HepG2 (cell line): ENCODE results near the gene VCL. TPM values are rescaled to one million over a fixed set of nuclear protein-coding genes. Genes with fewer than 3 reads are reported as not detected.

ENCODE experiments used
- ATAC-seq: fragments of 200-7000 bp; cut with Tn5 transposase; 3 replicates; pipeline ENCODE4 v1.9.1; 2020; ENCODE audit warnings: mild to moderate bottlenecking, moderate library complexity
- BruUV-seq: library from RNA; stranded (reverse); fragments of 400-500 nt; replicated peaks from 2 replicates; lab custom pipeline; 2021; lab: Mats Ljungman, UMichigan
- CTCF ChIA-PET: fragments of 300-600 bp; formaldehyde crosslinking; extraction: SDS; loops from one replicate; lab custom pipeline; 2021; ENCODE audit warnings: low total read pairs, inconsistent platforms, low intra/inter-chr PET ratio; lab: Yijun Ruan, JAX
- POLR2A ChIA-PET: fragments of 350-600 bp; sonication (Branson Sonifier 250); formaldehyde crosslinking; loops from one replicate; lab custom pipeline; 2020; ENCODE audit warnings: antibody characterized with exemption, inconsistent platforms; lab: Yijun Ruan, JAX
- DNase-seq: peaks from one replicate; pipeline ENCODE4 v3.0.0-alpha.2; 2015; ENCODE audit warnings: low spot score
- FAIRE-seq: peaks from 3 replicates; lab custom pipeline; 2011; peaks lifted over from hg19 to GRCh38; lab: Jason Lieb, UNC
- H2AFZ ChIP-seq: one replicate; pipeline ENCODE4 v1.6.1; 2011; ENCODE audit warnings: low read length, inconsistent platforms
- H3K27ac ChIP-seq: fragments of 300-600 bp; 3 replicates; pipeline ENCODE4 v1.8.0; 2011; ENCODE audit warnings: mixed run types, mild to moderate bottlenecking, mixed read lengths, low read length, inconsistent platforms; ENCODE audit not compliant: insufficient read depth; ENCODE audit errors: extremely low read length
- H3K27me3 ChIP-seq, 2 experiments: fragments of 200-600 bp in 1 of 2; 2 replicates in 1 of 2; 3 replicates in 1 of 2; pipeline versions ENCODE4 v1.6.0 to v1.8.0; 2011; ENCODE audit warnings: low read length in 2 of 2, mild to moderate bottlenecking in 2 of 2, moderate library complexity in 2 of 2, inconsistent platforms in 1 of 2; ENCODE audit not compliant: insufficient read depth in 2 of 2, control insufficient read depth in 1 of 2
- H3K36me3 ChIP-seq, 2 experiments: fragments of 200-600 bp in 1 of 2; replicated peaks in 1 of 2; 2 replicates in 1 of 2; 3 replicates in 1 of 2; pipeline versions ENCODE4 v1.5.1 to v1.8.0; 2011; ENCODE audit warnings: low read length in 2 of 2, inconsistent platforms in 1 of 2; ENCODE audit not compliant: insufficient read depth in 2 of 2, control insufficient read depth in 1 of 2
- H3K4me1 ChIP-seq: 2 replicates; pipeline ENCODE4 v1.5.1; 2012; ENCODE audit warnings: low read length, inconsistent platforms; ENCODE audit not compliant: insufficient read depth
- H3K4me2 ChIP-seq: 2 replicates; pipeline ENCODE4 v1.6.0; 2011; ENCODE audit warnings: low read depth, low read length, inconsistent platforms
- H3K4me3 ChIP-seq, 3 experiments: fragments of 200-600 bp in 1 of 3; sonication (generic), shearing (Covaris generic) in 1 of 3; replicated peaks in 1 of 3; 2 replicates each; pipeline ENCODE4 v1.5.1; 2011 to 2016; ENCODE audit warnings: low read length in 3 of 3, inconsistent platforms in 2 of 3, low read depth in 2 of 3, mild to moderate bottlenecking in 2 of 3, control low read depth in 1 of 3, mixed read lengths in 1 of 3; ENCODE audit not compliant: insufficient read depth in 1 of 3
- H3K79me2 ChIP-seq: one replicate; pipeline ENCODE4 v1.6.1; 2011; ENCODE audit warnings: low read length, inconsistent platforms; ENCODE audit not compliant: insufficient read depth
- H3K9ac ChIP-seq: 2 replicates; pipeline ENCODE4 v1.6.0; 2011; ENCODE audit warnings: mild to moderate bottlenecking, low read depth, low read length, inconsistent platforms; ENCODE audit not compliant: insufficient read depth
- H3K9me3 ChIP-seq: 2 replicates; pipeline ENCODE4 v1.5.1; 2012; ENCODE audit warnings: mild to moderate bottlenecking, low read length
- H4K20me1 ChIP-seq: 2 replicates; pipeline ENCODE4 v1.6.0; 2011; ENCODE audit warnings: inconsistent platforms, mild to moderate bottlenecking, low read length, moderate library complexity; ENCODE audit not compliant: insufficient read depth
- ASH2L ChIP-seq: fragments of 300-600, 200-600 bp; sonication (generic); IDR thresholded peaks from 2 replicates; pipeline ENCODE4 v1.7.0; 2017; ENCODE audit warnings: low read depth, mild to moderate bottlenecking, moderate library complexity, mixed read lengths, low read length; ENCODE audit not compliant: insufficient read length
- DNMT1 ChIP-seq: sonication (generic); formaldehyde crosslinking; IDR thresholded peaks from 2 replicates; pipeline ENCODE4 v1.5.1; 2020; ENCODE audit warnings: mild to moderate bottlenecking, missing genetic modification reagents
- GPBP1L1 ChIP-seq: sonication (generic); formaldehyde crosslinking; IDR thresholded peaks from 2 replicates; pipeline ENCODE4 v1.5.0; 2020; ENCODE audit warnings: mild to moderate bottlenecking, missing genetic modification reagents
- MAFF ChIP-seq: IDR thresholded peaks from 2 replicates; pipeline ENCODE4 v1.6.1; 2011; ENCODE audit warnings: low read depth, low read length, improper control_type of control experiment
- NONO ChIP-seq, 2 experiments: fragments of 450-650 bp in 1 of 2; sonication (generic) in 1 of 2; formaldehyde crosslinking in 1 of 2; IDR thresholded peaks in 1 of 2; conservative IDR thresholded peaks in 1 of 2; 2 replicates each; pipeline versions ENCODE4 v1.6.1 to v1.8.0; 2017 to 2022; ENCODE audit warnings: mild to moderate bottlenecking in 1 of 2, missing genetic modification reagents in 1 of 2, moderate library complexity in 1 of 2
- NR0B2 ChIP-seq: sonication (generic); formaldehyde crosslinking; IDR thresholded peaks from 2 replicates; pipeline ENCODE4 v1.4.0; 2020; ENCODE audit warnings: mild to moderate bottlenecking, missing genetic modification reagents
- SRSF4 ChIP-seq: fragments of 200-400 bp; formaldehyde crosslinking; IDR thresholded peaks from one replicate; pipeline ENCODE4 v1.6.1; 2018; ENCODE audit warnings: mild to moderate bottlenecking, low read depth, low read length, moderate library complexity; ENCODE audit not compliant: poor library complexity, severe bottlenecking
- SUZ12 ChIP-seq: fragments of 150-350 bp; IDR thresholded peaks from 2 replicates; pipeline ENCODE4 v1.6.1; 2014; ENCODE audit warnings: low read depth, low read length
- TGIF2 ChIP-seq: IDR thresholded peaks from 2 replicates; pipeline ENCODE4 v1.6.1; 2016; ENCODE audit warnings: control low read depth, missing compliant biosample characterization
- UBTF ChIP-seq: sonication (generic); formaldehyde crosslinking; IDR thresholded peaks from 2 replicates; pipeline ENCODE4 v1.4.0; 2020; ENCODE audit warnings: mild to moderate bottlenecking, missing genetic modification reagents
- ZNF234 ChIP-seq: sonication (generic); formaldehyde crosslinking; conservative IDR thresholded peaks from 2 replicates; pipeline ENCODE4 v1.5.1; 2020; ENCODE audit warnings: mild to moderate bottlenecking, missing genetic modification reagents
- ZNF317 ChIP-seq: sonication (generic); formaldehyde crosslinking; IDR thresholded peaks from 2 replicates; pipeline ENCODE4 v1.5.0; 2020; ENCODE audit warnings: mild to moderate bottlenecking, missing genetic modification reagents
- ZNF598 ChIP-seq: sonication (generic); formaldehyde crosslinking; IDR thresholded peaks from 2 replicates; pipeline ENCODE4 v1.5.1; 2020; ENCODE audit warnings: mild to moderate bottlenecking, missing genetic modification reagents, borderline replicate concordance
- ZNF737 ChIP-seq: sonication (generic); formaldehyde crosslinking; IDR thresholded peaks from 2 replicates; pipeline ENCODE4 v1.5.0; 2020; ENCODE audit warnings: missing genetic modification reagents, mild to moderate bottlenecking, borderline replicate concordance
- WGBS: methylation state at CpG from one replicate; pipeline ENCODE4 v1.1.6; 2017; ENCODE audit warnings: low lambda C conversion rate; 5-methylcytosine and 5-hydroxymethylcytosine counted together
- in situ Hi-C: cut with HindIII; loops from 2 replicates; pipeline ENCODE4 v1.10.0; 2017; ENCODE audit warnings: low pct_unique_long_range_greater_than_20kb; ENCODE audit not compliant: extremely low pct_ligation_motif_present
- intact Hi-C: fragments of 100-400 bp; cut with micrococcal nuclease; formaldehyde crosslinking; loops from one replicate; pipeline ENCODE4 v1.10.0; 2022; ENCODE audit not compliant: unreplicated experiment
- polyA plus RNA-seq, 8 experiments: library from polyadenylated mRNA; depleted of rRNA in 3 of 8; stranded (reverse) in 7 of 8; unstranded in 1 of 8; fragments of >200 nt; fragmentation: Illumina TruSeq in 4 of 8; extraction: Trizol in 4 of 8; gene quantifications; 2 replicates each; pipeline versions ENCODE4 v1.2.1 to v1.2.3, GENCODE V29; 2011 to 2016; ENCODE audit warnings: low read depth in 4 of 8, missing spikeins in 1 of 8, mixed read lengths in 1 of 8; ENCODE audit not compliant: insufficient read depth in 1 of 8
- total RNA-seq, 5 experiments: library from RNA; depleted of rRNA; stranded (reverse); fragments of >200 nt; fragmentation: Illumina TruSeq; extraction: Trizol; gene quantifications; 2 replicates each; pipeline ENCODE4 v1.2.3, GENCODE V29; 2016; ENCODE audit warnings: low read depth in 1 of 5

Gene VCL
- total and polyA plus RNA-seq, 2 of the 13 experiments (the other 11 are each of a cell fraction or from before 2014, with no cell fraction given), result 17.3 to 26.9 TPM

- no peak overlapping the region for H2AFZ ChIP-seq
- H3K36me3 ChIP-seq, result 0 out of 5 replicates have a peak, but pooled peaks cover 0 to 3% of the 10 kb centered on the region in 2 experiments
- no peak for ATAC-seq
- CTCF ChIA-PET, result no interaction called here
- peaks cover 9% of the 10 kb centered on the region for H3K4me1 ChIP-seq
- no peaks in the 10 kb centered on the region for H3K9me3 ChIP-seq
- no TSS peak for BruUV-seq
- POLR2A ChIA-PET, result interaction anchor here (1.3 to 2.0 kb wide), 2 partner anchors 12 to 14 kb away, joined by 3 to 6 read pairs; partner anchors contain the start of gene ADK
- H3K27me3 ChIP-seq, result no peaks in the 10 kb centered on the region
- 70% methylated on average over 6 of the region's 6 CpGs for WGBS
- H3K4me3 ChIP-seq, result no peak overlapping the region
- no peak overlapping the region for H3K9ac ChIP-seq
- intact Hi-C loops, result no loop called here
- no peak for DNase-seq
- no peak for TF ChIP-seq ASH2L
- no peak for TF ChIP-seq GPBP1L1
- no peak for TF ChIP-seq ZNF234
- TF ChIP-seq NR0B2 (CRISPR knock-in tag), result no peak
- TF ChIP-seq TGIF2 (CRISPR knock-in tag), result no peak
- no peak for TF ChIP-seq ZNF317 (CRISPR knock-in tag)
- TF ChIP-seq SUZ12, result no peak
- no peak for TF ChIP-seq SRSF4
- TF ChIP-seq MAFF, result no peak
- no peak for TF ChIP-seq DNMT1 (CRISPR knock-in tag)
- TF ChIP-seq ZNF737 (CRISPR knock-in tag), result no peak
- TF ChIP-seq NONO (IDR thresholded peaks at IDR 0.05), result no peak
- TF ChIP-seq NONO (CRISPR knock-in tag; conservative IDR thresholded peaks at IDR 0.05), result no peak
- no peak for TF ChIP-seq UBTF (CRISPR knock-in tag)
- no peak for TF ChIP-seq ZNF598 (CRISPR knock-in tag)
- H3K79me2 ChIP-seq, result peaks cover 15% of the 10 kb centered on the region
- FAIRE-seq, result no peak
- no peak overlapping the region for H3K4me2 ChIP-seq
- in situ Hi-C loops, result no loop called here
- no peak overlapping the region for H3K27ac ChIP-seq
- no peaks in the 10 kb centered on the region for H4K20me1 ChIP-seq
Observed at GRCh38 chr10:74164716-74165529, 167.0 kb downstream of the VCL start.
